Esophagus squamous epithelium (tissue), 4 donors: ENCODE measurements around the gene SFRP2.

ENCODE experiments used
- POLR2A ChIP-seq, 4 donors: fragments of 450-650 bp; IDR thresholded peaks; one replicate each; pipeline ENCODE4 v1.6.1; 2017; ENCODE audit warnings: antibody characterized with exemption in 4 of 4, mild to moderate bottlenecking in 4 of 4, moderate library complexity in 3 of 4
- TF ChIP-seq, protein P1 (sequence below), 6 experiments: fragments of 450-650 bp in 4 of 6; fragments of 200-600 bp in 2 of 6; sonication (generic) in 2 of 6; IDR thresholded peaks; one replicate each; pipeline ENCODE4 v1.5.1; 2016 to 2019; ENCODE audit warnings: antibody characterized with exemption in 6 of 6, mild to moderate bottlenecking in 4 of 6, moderate library complexity in 4 of 6

DNA sequence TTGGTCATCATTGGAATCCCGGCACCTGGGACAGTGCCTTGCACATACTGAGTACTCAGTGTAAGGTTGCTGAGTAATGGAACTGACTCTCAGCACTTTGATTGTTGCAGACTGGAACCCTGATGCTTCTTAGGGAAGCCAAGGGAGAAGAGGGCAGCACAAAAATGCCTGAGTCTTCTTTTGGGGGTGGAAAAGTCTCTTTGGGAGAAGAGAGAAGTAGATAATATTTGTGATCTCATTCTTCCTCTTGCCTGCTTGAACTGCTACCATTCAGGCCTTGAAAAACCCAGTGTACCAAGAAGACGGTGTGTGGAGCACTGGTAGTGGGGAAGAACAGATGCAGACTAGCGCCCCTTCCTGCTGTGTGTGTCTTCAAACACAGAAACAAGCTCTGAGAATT is 12.3 kb downstream of the SFRP2 start:
- TF ChIP-seq, protein P1, sequence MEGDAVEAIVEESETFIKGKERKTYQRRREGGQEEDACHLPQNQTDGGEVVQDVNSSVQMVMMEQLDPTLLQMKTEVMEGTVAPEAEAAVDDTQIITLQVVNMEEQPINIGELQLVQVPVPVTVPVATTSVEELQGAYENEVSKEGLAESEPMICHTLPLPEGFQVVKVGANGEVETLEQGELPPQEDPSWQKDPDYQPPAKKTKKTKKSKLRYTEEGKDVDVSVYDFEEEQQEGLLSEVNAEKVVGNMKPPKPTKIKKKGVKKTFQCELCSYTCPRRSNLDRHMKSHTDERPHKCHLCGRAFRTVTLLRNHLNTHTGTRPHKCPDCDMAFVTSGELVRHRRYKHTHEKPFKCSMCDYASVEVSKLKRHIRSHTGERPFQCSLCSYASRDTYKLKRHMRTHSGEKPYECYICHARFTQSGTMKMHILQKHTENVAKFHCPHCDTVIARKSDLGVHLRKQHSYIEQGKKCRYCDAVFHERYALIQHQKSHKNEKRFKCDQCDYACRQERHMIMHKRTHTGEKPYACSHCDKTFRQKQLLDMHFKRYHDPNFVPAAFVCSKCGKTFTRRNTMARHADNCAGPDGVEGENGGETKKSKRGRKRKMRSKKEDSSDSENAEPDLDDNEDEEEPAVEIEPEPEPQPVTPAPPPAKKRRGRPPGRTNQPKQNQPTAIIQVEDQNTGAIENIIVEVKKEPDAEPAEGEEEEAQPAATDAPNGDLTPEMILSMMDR (IDR thresholded peaks at IDR 0.05): no peak
- TF ChIP-seq POLR2A (IDR thresholded peaks at IDR 0.05): no peak
